Measurements from ENCODE around the gene C19orf25. TPM values are rescaled to one million over a fixed set of nuclear protein-coding genes. Genes with fewer than 3 reads are reported as not detected.

The C19orf25 gene
- total RNA-seq, 2 donors from 2014 or later, result 40.0 to 51.1 TPM

GRCh38 chr19:1466018-1466460, 13.0 kb downstream of the C19orf25 start:
- DNase-seq, result no peak
- Histone ChIP-seq H3K27me3 (ENCODE audit: control insufficient read depth, insufficient read depth, low read length, poor library complexity, severe bottlenecking) (peaks cover 78% of the 10 kb centered on the region), H3K4me3 (ENCODE audit: low read length) (no peak overlapping the region), H3K9ac (ENCODE audit: extremely low read depth, low read length, poor library complexity, severe bottlenecking) (no peak overlapping the region), H3K9me3 (ENCODE audit: control insufficient read depth, low read length) (no peaks in the 10 kb centered on the region), H3K36me3 (ENCODE audit: control insufficient read depth, insufficient read depth, low read length) (no peaks in the 10 kb centered on the region), H3K4me1 (ENCODE audit: control insufficient read depth, insufficient read depth, low read length) (peaks cover 10% of the 10 kb centered on the region), H3K27ac (ENCODE audit: low read depth, low read length) (no peak overlapping the region)
- no peak overlapping the region for H3K4me3 Mint-ChIP-seq
- no peak overlapping the region for H3K27ac Mint-ChIP-seq
- 34 to 36% methylated on average over 13 to 41 of the region's 41 CpGs for WGBS, 2 experiments (ENCODE audit: insufficient coverage in 1 of 2, insufficient read length in 1 of 2)
- H3K9me3 Mint-ChIP-seq, result no peaks in the 10 kb centered on the region
- H3K36me3 Mint-ChIP-seq (ENCODE audit: low read depth), result no peaks in the 10 kb centered on the region
- H3K4me1 Mint-ChIP-seq, result no peaks in the 10 kb centered on the region
- peaks cover 60% of the 10 kb centered on the region for H3K27me3 Mint-ChIP-seq (ENCODE audit: insufficient read depth)
- no peak for TF ChIP-seq CTCF (conservative IDR thresholded peaks at IDR 0.05)

- TF ChIP-seq CTCF (conservative IDR thresholded peaks at IDR 0.05), result peak; percentile 74
- Histone ChIP-seq H3K27me3 (ENCODE audit: control insufficient read depth, insufficient read depth, low read length, poor library complexity, severe bottlenecking) (peaks cover 72% of the 10 kb centered on the region), H3K9ac (ENCODE audit: extremely low read depth, low read length, poor library complexity, severe bottlenecking) (no peak overlapping the region), H3K36me3 (ENCODE audit: control insufficient read depth, insufficient read depth, low read length) (no peaks in the 10 kb centered on the region), H3K4me1 (ENCODE audit: control insufficient read depth, insufficient read depth, low read length) (peaks cover 10% of the 10 kb centered on the region), H3K27ac (ENCODE audit: low read depth, low read length) (no peak overlapping the region), H3K9me3 (ENCODE audit: control insufficient read depth, low read length) (no peaks in the 10 kb centered on the region), H3K4me3 (ENCODE audit: low read length) (no peak overlapping the region)
- H3K9me3 Mint-ChIP-seq, result no peaks in the 10 kb centered on the region
- DNase-seq, result peak; percentile 89
- H3K4me1 Mint-ChIP-seq, result no peaks in the 10 kb centered on the region
- 28 to 41% methylated on average over 65 to 83 of the region's 83 CpGs for WGBS, 2 experiments (ENCODE audit: insufficient coverage in 1 of 2, insufficient read length in 1 of 2)
- H3K4me3 Mint-ChIP-seq, result no peak overlapping the region
- H3K36me3 Mint-ChIP-seq (ENCODE audit: low read depth), result no peaks in the 10 kb centered on the region
- H3K27me3 Mint-ChIP-seq (ENCODE audit: insufficient read depth), result peaks cover 58% of the 10 kb centered on the region
- no peak overlapping the region for H3K27ac Mint-ChIP-seq
Measured at GRCh38 chr19:1465191-1466016, 13.6 kb downstream of the C19orf25 start.

GRCh38 chr19:1461862-1462261, 17.2 kb downstream of the C19orf25 start:
- Mint-ChIP-seq H3K4me3 (no peak overlapping the region), H3K27ac (no peak overlapping the region), H3K27me3 (ENCODE audit: insufficient read depth) (peaks cover 65% of the 10 kb centered on the region), H3K9me3 (no peaks in the 10 kb centered on the region), H3K36me3 (ENCODE audit: low read depth) (no peaks in the 10 kb centered on the region), H3K4me1 (no peaks in the 10 kb centered on the region)
- H3K27me3 ChIP-seq (ENCODE audit: control insufficient read depth, insufficient read depth, low read length, poor library complexity, severe bottlenecking), result peaks cover 62% of the 10 kb centered on the region
- DNase-seq, result no peak
- no peaks in the 10 kb centered on the region for H3K36me3 ChIP-seq (ENCODE audit: control insufficient read depth, insufficient read depth, low read length)
- no peak overlapping the region for H3K27ac ChIP-seq (ENCODE audit: low read depth, low read length)
- WGBS, 2 experiments (ENCODE audit: insufficient coverage in 1 of 2, insufficient read length in 1 of 2), result 92 to 93% methylated on average over 14 to 24 of the region's 24 CpGs
- no peak for TF ChIP-seq CTCF (conservative IDR thresholded peaks at IDR 0.05)
- H3K9me3 ChIP-seq (ENCODE audit: control insufficient read depth, low read length), result no peaks in the 10 kb centered on the region
- H3K9ac ChIP-seq (ENCODE audit: extremely low read depth, low read length, poor library complexity, severe bottlenecking), result no peak overlapping the region
- no peaks in the 10 kb centered on the region for H3K4me1 ChIP-seq (ENCODE audit: control insufficient read depth, insufficient read depth, low read length)
- no peak overlapping the region for H3K4me3 ChIP-seq (ENCODE audit: low read length)

Data from endodermal cell (in vitro differentiated cells).